ENCODE measurements around the gene ZNF212. TPM values are rescaled to one million over a fixed set of nuclear protein-coding genes. Genes with fewer than 3 reads are reported as not detected.
"Not testable (repeated sequence)": the region's sequence is repeated elsewhere in the genome, so short reads cannot be mapped to it uniquely, and the experiment has no call there.

Gene ZNF212
- total RNA-seq, 1 experiment from 2014 or later: 5.5 TPM

DNA sequence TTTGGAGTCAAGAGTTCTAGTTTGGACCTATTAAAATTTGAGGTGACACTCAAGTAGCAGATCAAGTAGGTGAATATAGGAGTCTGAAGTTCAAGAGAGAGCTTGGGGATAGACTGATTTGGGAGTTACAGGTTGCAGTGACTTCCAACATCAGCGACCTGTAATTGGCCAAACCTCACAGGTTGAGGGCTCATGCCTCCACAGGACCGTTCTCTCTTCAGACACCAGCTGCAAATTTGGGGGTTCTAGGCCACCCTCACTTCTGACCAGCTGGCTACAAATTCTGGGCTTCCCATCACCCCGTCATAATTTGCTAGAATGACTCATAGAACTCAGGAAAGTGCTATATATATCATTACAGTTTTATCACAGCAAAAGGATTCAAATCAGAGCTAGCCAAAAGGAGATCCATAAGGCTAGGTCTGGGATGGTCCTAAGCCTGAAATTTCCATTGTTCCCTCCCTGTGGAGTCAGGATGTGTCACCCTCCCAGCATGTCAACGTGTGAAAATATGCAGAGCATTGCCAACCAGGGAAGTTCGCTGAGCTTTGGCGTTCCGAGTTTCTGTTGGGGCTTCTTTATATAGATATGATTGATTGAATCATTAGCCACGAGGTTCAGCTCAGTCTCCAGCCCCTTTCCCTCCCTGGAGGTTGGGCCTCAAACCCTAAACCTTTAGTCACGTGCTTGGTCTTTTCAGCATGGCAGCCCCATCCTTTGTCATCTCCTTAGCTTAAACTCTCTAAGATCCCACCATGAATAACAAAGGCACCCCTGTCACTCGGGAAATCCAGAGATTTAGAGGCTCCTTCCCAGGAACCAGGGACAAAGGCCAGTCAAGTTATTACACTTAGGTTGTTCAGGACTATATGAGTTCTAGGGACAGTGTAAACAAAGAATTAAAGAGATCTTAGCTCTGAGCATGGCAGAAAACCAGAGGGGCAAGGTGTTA lies 20.7 kb upstream of the ZNF212 start:
- DNase-seq (ENCODE audit: extremely low read depth, low read depth): no peak

DNA sequence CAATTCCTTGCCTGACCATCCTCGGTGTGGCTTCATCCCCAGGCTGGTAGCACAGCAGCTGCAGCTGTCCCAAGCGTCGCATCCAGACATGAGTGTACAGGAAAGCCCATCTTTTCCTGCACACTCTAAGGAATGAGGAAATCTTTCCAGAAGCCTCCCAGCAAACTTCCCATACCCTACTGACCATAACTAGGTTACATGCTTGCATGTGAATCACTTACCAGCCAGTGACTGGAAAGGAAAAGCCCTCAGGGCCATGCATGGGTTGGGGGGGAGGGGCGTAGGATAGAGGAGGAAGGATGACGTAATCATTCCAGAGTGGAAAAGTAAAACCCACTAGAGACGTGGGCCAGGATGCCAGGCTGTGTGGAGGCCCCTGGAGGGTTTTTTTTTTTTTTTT lies 18.9 kb upstream of the ZNF212 start:
- DNase-seq (ENCODE audit: extremely low read depth, low read depth): no peak

GRCh38 chr7:149223176-149223575 lies 16.3 kb upstream of the ZNF212 start:
- DNase-seq (ENCODE audit: extremely low read depth, low read depth): no peak

DNA sequence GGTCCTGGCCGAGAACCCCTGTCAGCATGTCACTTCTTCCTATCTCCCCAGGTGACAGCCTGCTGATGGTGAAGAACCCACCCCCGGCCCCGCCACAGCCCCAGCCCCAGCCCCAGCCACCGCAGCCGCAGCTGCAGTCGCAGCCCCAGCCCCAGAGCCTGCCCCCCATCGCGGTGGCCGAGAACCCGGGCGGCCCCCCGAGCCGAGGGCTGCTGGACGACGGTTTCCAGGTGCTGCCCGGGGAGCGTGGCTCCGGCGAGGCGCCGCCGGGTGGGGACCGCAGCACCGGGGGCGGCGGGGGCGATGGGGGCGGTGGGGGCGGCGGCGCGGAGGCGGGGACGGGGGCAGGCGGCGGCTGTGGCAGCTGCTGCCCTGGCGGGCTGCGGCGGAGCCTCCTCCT lies 15.7 kb upstream of the ZNF212 start:
- DNase-seq (ENCODE audit: extremely low read depth, low read depth): no peak

- no peak for DNase-seq (ENCODE audit: extremely low read depth, low read depth)
Observed at GRCh38 chr7:149224352-149224751, 15.1 kb upstream of the ZNF212 start.

DNA sequence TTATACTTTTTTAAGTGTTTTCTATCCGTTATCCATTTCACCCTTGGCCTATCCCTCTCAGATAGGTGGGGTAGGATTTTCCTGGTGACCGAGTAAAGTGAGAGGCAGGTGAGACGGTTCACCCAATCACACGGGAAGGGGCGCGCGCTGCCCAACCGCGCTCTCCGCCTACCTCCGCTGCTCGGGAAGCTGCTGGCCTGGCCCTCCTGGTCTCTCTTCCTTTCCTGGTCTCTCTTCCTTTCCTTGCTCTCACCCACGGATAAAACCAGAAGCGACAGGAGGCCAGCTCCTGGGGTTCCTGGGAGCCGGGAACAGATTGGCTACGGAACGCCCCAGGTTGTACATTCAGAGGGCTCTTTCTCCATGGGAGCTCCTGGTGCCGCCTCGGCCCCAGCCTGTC lies 14.3 kb upstream of the ZNF212 start:
- no peak for DNase-seq (ENCODE audit: extremely low read depth, low read depth)

DNA sequence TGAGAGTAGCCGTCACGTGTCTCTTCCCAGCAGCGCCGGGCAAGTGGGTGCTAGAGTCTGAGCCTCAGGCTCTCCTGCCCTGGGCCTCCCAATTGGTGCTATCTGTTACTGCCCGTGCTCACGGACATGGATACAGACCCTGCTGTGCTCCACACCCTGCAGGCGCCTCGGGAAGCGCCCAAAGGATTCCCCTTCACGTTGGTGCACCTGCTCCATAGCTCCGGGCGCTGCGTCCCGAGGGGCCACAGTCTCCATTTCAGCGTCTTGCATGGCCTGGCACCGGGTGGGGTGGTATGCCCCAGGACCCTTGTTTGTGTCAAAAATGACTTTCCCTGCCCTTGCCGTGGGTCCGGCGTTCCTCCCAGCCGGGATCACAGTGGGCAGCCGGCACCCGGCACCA lies 13.8 kb upstream of the ZNF212 start:
- no peak for DNase-seq (ENCODE audit: extremely low read depth, low read depth)

DNA sequence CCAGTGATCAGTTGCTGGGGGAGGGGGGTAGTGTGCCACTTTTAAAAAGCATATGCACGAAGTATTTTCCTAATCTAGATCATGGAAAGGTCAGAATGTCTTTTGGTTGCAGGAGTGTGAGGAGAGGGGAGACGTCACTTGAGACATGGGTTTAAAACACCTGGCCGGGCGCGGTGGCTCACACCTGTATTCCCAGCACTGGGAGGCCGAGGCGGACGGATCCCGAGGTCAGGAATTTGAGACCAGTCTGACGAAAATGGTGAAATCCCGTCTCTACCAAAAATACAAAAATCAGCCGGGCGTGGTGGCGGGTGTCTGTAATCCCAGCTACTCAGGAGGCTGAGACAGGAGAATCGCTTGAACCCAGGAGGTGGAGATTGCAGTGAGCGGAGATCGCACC lies 13.1 kb upstream of the ZNF212 start:
- DNase-seq (ENCODE audit: extremely low read depth, low read depth): not testable (repeated sequence)

DNA sequence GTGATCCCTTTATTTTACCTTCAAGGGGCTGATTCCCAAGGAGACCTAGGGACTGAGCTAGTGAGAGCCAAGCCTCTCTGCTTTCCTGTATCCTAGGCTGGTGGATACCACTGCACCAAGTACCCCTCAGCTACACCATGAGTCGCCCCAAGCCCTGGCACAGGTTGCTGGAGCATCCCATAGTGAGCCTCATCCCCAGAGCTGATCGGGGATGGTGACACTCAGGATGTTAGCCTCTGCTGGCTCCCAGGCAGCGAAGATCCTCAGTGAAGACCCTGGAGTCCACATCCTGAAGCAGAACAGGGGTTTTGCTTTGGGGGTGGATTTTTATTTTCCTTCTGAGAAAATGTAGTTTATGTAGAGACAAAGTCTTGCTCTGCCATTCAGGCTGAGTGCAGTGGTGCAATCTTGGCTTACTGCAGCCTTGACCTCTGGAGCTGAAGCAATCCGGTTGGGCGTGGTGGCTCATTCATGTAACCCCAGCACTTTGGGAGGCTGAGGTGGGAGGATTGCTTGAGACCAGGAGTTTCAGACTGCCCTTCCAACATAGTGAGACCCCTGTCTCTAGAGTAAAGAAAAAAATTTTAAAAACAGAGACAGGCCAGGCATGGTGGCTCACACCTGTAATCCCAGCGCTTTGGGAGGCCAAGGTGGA lies 12.5 kb upstream of the ZNF212 start:
- no peak for DNase-seq (ENCODE audit: extremely low read depth, low read depth)

DNA sequence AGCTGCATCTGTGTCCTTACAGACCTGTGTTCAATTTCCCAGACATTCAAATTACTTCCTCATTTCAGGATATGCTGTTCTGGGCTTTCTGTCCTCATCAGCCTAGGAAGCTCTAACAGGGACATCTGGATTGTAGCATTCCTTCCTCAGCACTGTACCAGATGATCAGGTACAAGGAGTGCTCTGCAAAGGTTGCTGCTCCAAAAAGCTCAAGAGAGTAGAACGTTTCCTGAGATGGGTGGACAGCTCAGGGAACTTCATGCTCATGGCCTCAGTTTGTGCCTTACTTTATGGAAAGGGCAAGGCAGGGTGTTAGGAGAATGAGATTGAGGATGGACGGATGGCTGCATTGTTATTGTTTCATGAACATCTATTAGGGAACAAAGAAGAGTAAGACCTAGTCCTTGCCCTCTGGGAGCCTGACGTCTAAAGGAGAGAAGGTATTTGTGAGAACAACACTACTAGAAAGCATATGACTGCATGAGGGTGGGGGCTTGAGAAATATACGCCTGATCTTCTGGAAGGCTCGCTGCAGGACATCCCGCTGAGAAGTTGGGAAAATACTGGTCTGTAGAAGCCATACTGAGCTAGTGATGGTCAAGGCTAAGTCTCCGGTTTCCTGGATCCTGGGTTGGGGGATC lies 10.5 kb upstream of the ZNF212 start:
- DNase-seq (ENCODE audit: extremely low read depth, low read depth): no peak

DNA sequence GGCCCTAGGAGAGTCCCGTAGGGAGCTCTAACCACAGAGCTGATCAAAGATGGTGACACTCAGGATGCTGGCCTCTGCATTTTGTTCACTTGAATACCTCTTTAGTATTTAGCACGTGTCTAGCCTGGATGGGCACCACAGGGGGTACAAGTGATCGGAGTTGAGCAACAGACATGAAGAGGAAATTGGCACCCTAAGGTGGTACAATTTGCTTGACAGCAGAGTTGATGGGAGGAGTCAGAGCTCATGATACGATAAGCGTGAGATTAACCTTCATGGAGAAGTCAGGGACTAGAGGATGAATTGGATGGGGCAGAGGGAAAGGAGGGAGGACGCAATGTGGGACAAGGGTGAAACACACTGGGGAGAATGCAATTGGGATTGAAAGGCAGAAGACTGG lies 9.9 kb upstream of the ZNF212 start:
- no peak for DNase-seq (ENCODE audit: extremely low read depth, low read depth)

GRCh38 chr7:149232362-149232761 lies 7.1 kb upstream of the ZNF212 start:
- DNase-seq (ENCODE audit: extremely low read depth, low read depth): no peak

GRCh38 chr7:149233655-149234204 lies 5.7 kb upstream of the ZNF212 start:
- DNase-seq (ENCODE audit: extremely low read depth, low read depth): not testable (repeated sequence)

DNA sequence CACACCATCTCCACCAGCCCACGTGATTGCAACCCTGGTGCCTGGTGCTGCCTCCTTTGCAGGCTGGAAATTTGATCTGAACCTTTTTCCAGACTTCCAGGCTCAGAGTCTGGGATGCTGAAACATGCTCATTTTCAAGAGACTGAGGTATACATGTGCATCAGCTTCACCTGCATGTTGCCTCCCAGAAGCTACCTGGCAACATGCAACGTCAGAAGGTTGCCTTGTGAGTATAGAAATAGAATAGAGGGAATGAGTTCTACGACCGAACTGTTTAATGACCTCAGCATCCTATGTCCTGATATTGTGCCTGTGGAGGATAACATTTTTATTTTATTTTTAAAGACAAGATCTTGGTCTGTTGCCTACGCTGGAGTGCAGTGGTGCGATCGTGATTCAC lies 1.9 kb upstream of the ZNF212 start:
- no peak for DNase-seq (ENCODE audit: extremely low read depth, low read depth)

GRCh38 chr7:149238051-149238450 lies 1.4 kb upstream of the ZNF212 start:
- DNase-seq (ENCODE audit: extremely low read depth, low read depth): no peak

DNA sequence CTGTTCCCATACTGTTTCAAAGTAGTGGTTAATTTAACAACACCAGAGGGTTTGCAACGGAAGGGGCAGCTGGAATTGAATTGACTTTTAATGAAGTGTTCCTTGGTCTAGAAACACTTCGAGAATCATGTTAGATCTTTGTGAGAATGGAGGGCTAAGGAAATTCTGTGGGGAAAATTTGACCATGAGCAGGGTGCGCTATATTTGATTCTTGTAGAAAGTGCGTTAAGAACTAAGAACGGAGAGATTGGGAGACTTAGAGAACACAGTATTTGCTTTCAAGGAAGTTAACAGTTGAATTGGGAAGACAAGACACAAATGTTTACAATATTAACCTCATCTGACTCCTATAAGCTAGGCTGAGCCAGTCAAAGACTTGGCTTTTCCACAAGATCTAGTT lies 1.2 kb downstream of the ZNF212 start:
- DNase-seq (ENCODE audit: extremely low read depth, low read depth): no peak

DNA sequence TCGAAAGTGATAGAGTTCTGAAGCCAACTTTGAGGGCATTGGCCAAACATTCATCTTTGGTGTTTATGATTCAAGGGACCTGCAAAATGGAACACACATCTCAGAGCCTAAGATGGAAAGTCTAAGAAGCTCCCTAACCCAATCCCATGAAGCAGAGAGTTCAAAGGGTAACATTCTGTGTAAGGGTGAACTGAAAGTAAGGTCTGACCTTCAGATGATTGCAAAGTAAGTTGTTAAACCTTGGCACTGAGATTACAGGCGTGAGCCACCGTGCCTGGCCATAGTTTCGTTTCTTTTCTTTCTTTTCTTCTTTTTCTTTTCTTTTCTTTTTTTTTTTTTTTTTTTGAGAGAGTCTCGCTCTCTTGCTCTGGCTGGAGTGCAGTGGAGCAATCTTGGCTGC lies 2.2 kb downstream of the ZNF212 start:
- DNase-seq (ENCODE audit: extremely low read depth, low read depth): no peak

GRCh38 chr7:149245244-149245643 lies 5.8 kb downstream of the ZNF212 start:
- no peak for DNase-seq (ENCODE audit: extremely low read depth, low read depth)

DNA sequence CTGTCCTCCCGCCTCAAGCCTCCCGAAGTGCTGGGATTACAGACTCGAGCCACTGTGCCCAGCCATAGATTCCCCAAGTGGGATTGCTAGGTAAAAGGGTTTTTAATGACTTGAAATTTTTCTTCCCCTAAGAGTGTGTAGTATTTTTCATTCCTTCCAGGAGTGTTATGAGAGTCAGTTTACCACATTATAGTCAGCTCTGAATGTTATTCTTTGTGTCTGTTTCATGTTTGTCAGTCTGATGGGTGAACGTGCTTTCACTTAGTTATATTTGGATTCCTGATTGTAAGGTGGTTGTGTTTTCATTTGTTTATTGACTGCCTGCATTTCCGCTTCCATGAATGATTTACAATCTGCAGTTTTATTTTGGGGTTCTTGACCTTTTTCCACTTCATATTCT lies 6.3 kb downstream of the ZNF212 start:
- no peak for DNase-seq (ENCODE audit: extremely low read depth, low read depth)

DNA sequence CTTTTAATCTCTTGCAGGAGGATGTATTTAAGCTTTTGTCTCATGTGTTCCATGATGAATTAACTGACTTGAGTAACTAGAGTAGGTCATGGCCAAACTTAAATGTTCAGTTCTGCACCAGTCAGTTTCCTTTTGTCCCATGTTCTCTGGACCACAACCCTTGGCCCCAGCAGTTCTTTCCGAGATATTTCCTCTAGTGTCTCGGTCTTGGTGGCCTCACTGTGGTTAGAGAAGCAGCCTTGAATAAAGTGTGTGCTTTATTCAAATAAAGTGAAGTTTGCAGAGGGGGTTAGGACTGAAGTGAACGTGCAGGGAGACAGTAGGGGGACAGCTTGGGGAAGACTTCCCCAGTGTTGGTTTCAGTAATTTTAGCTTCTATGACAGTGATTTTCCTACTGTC lies 9.3 kb downstream of the ZNF212 start:
- no peak for DNase-seq (ENCODE audit: extremely low read depth, low read depth)

- DNase-seq (ENCODE audit: extremely low read depth, low read depth): not testable (repeated sequence)
Observed at GRCh38 chr7:149250151-149250550, 10.7 kb downstream of the ZNF212 start.
